HCT116 (cell line): ENCODE data around the gene TENM3. TPM values are rescaled to one million over a fixed set of nuclear protein-coding genes. Genes with fewer than 3 reads are reported as not detected.

Experiments used
- ATAC-seq: fragments of 200-7000 bp; cut with Tn5 transposase; 2 replicates; pipeline ENCODE4 v1.9.1; 2020; ENCODE audit warnings: mild to moderate bottlenecking, moderate library complexity
- BruUV-seq: library from RNA; stranded (reverse); fragments of 400-500 nt; replicated peaks from 2 replicates; lab custom pipeline; 2021; lab: Mats Ljungman, UMichigan
- CTCF ChIA-PET: fragments of 300-600 bp; sonication (Branson Sonifier 250); formaldehyde crosslinking; loops from one replicate; lab custom pipeline; 2021; ENCODE audit warnings: antibody characterized with exemption; lab: Charles Lee
- POLR2A ChIA-PET: fragments of 300-600, 350-600 bp; sonication (Branson Sonifier 250); formaldehyde crosslinking; loops from one replicate; lab custom pipeline; 2021; ENCODE audit warnings: antibody characterized with exemption; lab: Charles Lee
- RAD21 ChIA-PET, 2 experiments: fragments of 300-600 bp; sonication (Branson Sonifier 250); formaldehyde crosslinking; loops; one replicate each; lab custom pipeline; 2023; ENCODE audit warnings: low total read pairs in 2 of 2; ENCODE audit not compliant: uncharacterized antibody in 2 of 2, unreplicated experiment in 2 of 2, low non-redundant PET in 1 of 2; lab: Charles Lee
- DNase-seq: peaks from one replicate; pipeline ENCODE4 v3.0.0-alpha.2; 2010; ENCODE audit warnings: low read depth, low spot score
- H2AFZ ChIP-seq: fragments of 200-600 bp; shearing (Covaris generic), sonication (generic); 2 replicates; pipeline ENCODE4 v1.6.1; 2017; ENCODE audit warnings: low read depth, mixed run types, mixed read lengths, antibody characterized with exemption, low read length; ENCODE audit not compliant: poor library complexity, severe bottlenecking
- H3K27ac ChIP-seq: 2 replicates; pipeline ENCODE4 v1.5.1; 2012; ENCODE audit warnings: low read depth, low read length
- H3K27me3 ChIP-seq: fragments of 200-600 bp; sonication (generic); 2 replicates; pipeline ENCODE4 v1.6.1; 2016; ENCODE audit warnings: mixed run types, low read length, mixed read lengths; ENCODE audit not compliant: insufficient read depth
- H3K36me3 ChIP-seq, 2 experiments: fragments of 200-500 bp in 1 of 2; fragments of 200-600 bp in 1 of 2; sonication (Bioruptor generic) in 1 of 2; sonication (generic) in 1 of 2; 2 replicates each; pipeline versions ENCODE4 v1.5.1 to v1.6.1; 2014 to 2016; ENCODE audit warnings: low read length in 2 of 2, inconsistent platforms in 1 of 2, mixed read lengths in 1 of 2, mixed run types in 1 of 2; ENCODE audit not compliant: insufficient read depth in 2 of 2, control insufficient read depth in 1 of 2
- H3K4me1 ChIP-seq, 2 experiments: fragments of 200-600 bp in 1 of 2; sonication (generic) in 1 of 2; 2 replicates each; pipeline versions ENCODE4 v1.5.1 to v1.6.1; 2012 to 2017; ENCODE audit warnings: low read length in 2 of 2, inconsistent platforms in 1 of 2, mild to moderate bottlenecking in 1 of 2, mixed read lengths in 1 of 2, mixed run types in 1 of 2, moderate library complexity in 1 of 2; ENCODE audit not compliant: insufficient read depth in 2 of 2, control insufficient read depth in 1 of 2
- H3K4me2 ChIP-seq: fragments of 200-600 bp; sonication (generic); 2 replicates; pipeline ENCODE4 v1.6.1; 2017; ENCODE audit warnings: mixed run types, low read length, mixed read lengths
- H3K4me3 ChIP-seq, 2 experiments: fragments of 200-600 bp in 1 of 2; sonication (generic) in 1 of 2; replicated peaks in 1 of 2; 2 replicates each; pipeline ENCODE4 v1.5.1; 2011 to 2016; ENCODE audit warnings: low read length in 2 of 2, control low read depth in 1 of 2, low read depth in 1 of 2, mild to moderate bottlenecking in 1 of 2, mixed read lengths in 1 of 2, mixed run types in 1 of 2
- H3K79me2 ChIP-seq: fragments of 200-600 bp; sonication (generic); 2 replicates; pipeline ENCODE4 v1.6.1; 2017; ENCODE audit warnings: mild to moderate bottlenecking, mixed run types, low read length, moderate library complexity, mixed read lengths; ENCODE audit not compliant: insufficient read depth
- H3K9ac ChIP-seq: fragments of 200-600 bp; sonication (generic); 2 replicates; pipeline ENCODE4 v1.6.1; 2016; ENCODE audit warnings: low read length, mixed read lengths
- H3K9me2 ChIP-seq: fragments of 200-600 bp; sonication (generic), shearing (Covaris generic); 2 replicates; pipeline ENCODE4 v1.6.1; 2017; ENCODE audit warnings: mixed run types, mild to moderate bottlenecking, moderate library complexity; ENCODE audit not compliant: insufficient read depth
- H3K9me3 ChIP-seq, 2 experiments: fragments of 200-500 bp in 1 of 2; fragments of 200-600 bp in 1 of 2; sonication (Bioruptor generic) in 1 of 2; sonication (generic) in 1 of 2; 2 replicates each; pipeline ENCODE4 v1.6.1; 2014 to 2017; ENCODE audit warnings: low read length in 2 of 2, mixed read lengths in 2 of 2, inconsistent platforms in 1 of 2, low read depth in 1 of 2, mild to moderate bottlenecking in 1 of 2, mixed run types in 1 of 2, moderate library complexity in 1 of 2; ENCODE audit not compliant: control insufficient read depth in 1 of 2, insufficient read depth in 1 of 2
- H4K20me1 ChIP-seq: fragments of 200-600 bp; sonication (generic), shearing (Covaris generic); 2 replicates; pipeline ENCODE4 v1.6.1; 2017; ENCODE audit warnings: mixed run types, mild to moderate bottlenecking, moderate library complexity; ENCODE audit not compliant: insufficient read depth
- CBX3 ChIP-seq: IDR thresholded peaks from 2 replicates; pipeline ENCODE4 v1.6.1; 2012; ENCODE audit warnings: low read depth
- ELF1 ChIP-seq: IDR thresholded peaks from 2 replicates; pipeline ENCODE4 v1.6.1; 2012; ENCODE audit warnings: low read depth, borderline replicate concordance
- FOSL1 ChIP-seq: IDR thresholded peaks from 2 replicates; pipeline ENCODE4 v1.6.1; 2012; ENCODE audit warnings: low read depth
- JUND ChIP-seq: IDR thresholded peaks from 2 replicates; pipeline ENCODE4 v1.6.1; 2012
- POLR2AphosphoS5 ChIP-seq: IDR thresholded peaks from 2 replicates; pipeline ENCODE4 v1.6.1; 2011; ENCODE audit warnings: mild to moderate bottlenecking, low read depth, low read length, moderate library complexity
- RAD21 ChIP-seq: IDR thresholded peaks from 2 replicates; pipeline ENCODE4 v1.6.1; 2012; ENCODE audit warnings: low read depth, mild to moderate bottlenecking
- SP1 ChIP-seq: IDR thresholded peaks from 2 replicates; pipeline ENCODE4 v1.6.1; 2012; ENCODE audit warnings: low read depth
- SRF ChIP-seq: IDR thresholded peaks from 2 replicates; pipeline ENCODE4 v1.6.1; 2012; ENCODE audit warnings: low read depth
- ZFX ChIP-seq: fragments of 450-650 bp; IDR thresholded peaks from 2 replicates; pipeline ENCODE4 v1.6.1; 2017
- intact Hi-C: fragments of 100-400 bp; cut with micrococcal nuclease; formaldehyde crosslinking; loops from 2 replicates; pipeline ENCODE4 v1.10.0; 2022
- total RNA-seq: library from RNA; stranded (reverse); gene quantifications from one replicate; pipeline ENCODE4 v1.2.1, GENCODE V29; 2021; ENCODE audit not compliant: unreplicated experiment
- TF ChIP-seq, protein P1 (sequence below): IDR thresholded peaks from 2 replicates; pipeline ENCODE4 v1.6.1; 2012; ENCODE audit warnings: low read depth
- TF ChIP-seq, protein P2 (sequence below): IDR thresholded peaks from 2 replicates; pipeline ENCODE4 v1.6.1; 2011; ENCODE audit warnings: mild to moderate bottlenecking, low read length, moderate library complexity; ENCODE audit not compliant: insufficient replicate concordance; ENCODE audit errors: extremely low read depth
- TF ChIP-seq, protein P3 (sequence below): IDR thresholded peaks from 2 replicates; pipeline ENCODE4 v1.6.1; 2012
- TF ChIP-seq, protein P4 (sequence below), 3 experiments: fragments of 200-600 bp in 1 of 3; sonication (generic) in 1 of 3; IDR thresholded peaks in 2 of 3; conservative IDR thresholded peaks in 1 of 3; 2 replicates each; pipeline ENCODE4 v1.5.1; 2012 to 2017; ENCODE audit warnings: low read depth in 2 of 3, low read length in 2 of 3, antibody characterized with exemption in 1 of 3, borderline replicate concordance in 1 of 3, control low read depth in 1 of 3, mild to moderate bottlenecking in 1 of 3, mixed read lengths in 1 of 3, mixed run types in 1 of 3, moderate library complexity in 1 of 3; ENCODE audit not compliant: insufficient read depth in 1 of 3
- TF ChIP-seq, protein P5 (sequence below): IDR thresholded peaks from 2 replicates; pipeline ENCODE4 v1.6.1; 2012

TENM3 gene
- total RNA-seq, 1 experiment from 2014 or later = 0.54 TPM

DNA sequence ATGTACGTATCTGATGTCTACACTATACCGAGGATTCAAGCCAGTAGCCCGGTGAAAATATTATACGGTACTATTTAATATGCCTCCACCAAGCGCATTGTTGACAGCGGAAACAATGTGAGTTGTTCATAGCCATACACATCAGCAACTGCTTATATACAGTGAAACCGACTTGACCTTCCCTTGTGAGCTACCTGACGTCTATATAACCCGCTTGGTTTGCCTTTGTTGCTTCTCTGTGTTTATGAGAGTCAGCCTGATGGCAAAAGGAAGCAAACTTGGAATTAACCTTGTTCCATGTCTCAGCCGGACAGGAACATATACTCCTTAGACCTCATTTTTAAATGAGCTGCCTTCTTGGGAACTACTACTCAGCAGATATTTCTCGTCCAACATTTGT, 462.2 kb downstream of the TENM3 start:
- ATAC-seq = no peak

DNA sequence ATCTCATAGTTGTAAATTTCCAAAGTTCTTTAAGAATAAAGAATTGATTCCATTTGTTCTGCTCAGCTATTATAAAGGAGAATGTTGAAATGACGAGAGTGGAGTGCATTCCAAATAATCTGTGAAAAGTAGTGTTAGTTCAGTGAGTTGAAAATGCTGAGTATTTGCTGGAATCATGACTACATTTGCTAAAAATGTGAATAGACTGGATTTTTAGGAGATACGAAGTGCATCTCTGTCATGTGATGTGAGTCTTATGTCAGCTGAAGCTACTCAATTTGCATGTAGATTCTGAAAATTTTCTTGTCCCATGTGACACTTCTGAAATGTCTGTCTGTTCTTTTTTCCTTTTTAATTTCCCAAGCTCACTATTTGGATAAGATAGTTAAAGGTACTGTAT, 468.0 kb downstream of the TENM3 start:
- Histone ChIP-seq H3K4me1 (no peaks in the 10 kb centered on the region), H3K9ac (no peak overlapping the region), H3K79me2 (no peaks in the 10 kb centered on the region), H3K4me3 (no peak overlapping the region), H4K20me1 (no peaks in the 10 kb centered on the region), H3K27ac (no peak overlapping the region), H3K9me3 (no peaks in the 10 kb centered on the region), H3K36me3 (no peaks in the 10 kb centered on the region), H3K9me2 (no peaks in the 10 kb centered on the region), H3K27me3 (peaks cover 24% of the 10 kb centered on the region), H3K4me2 (no peak overlapping the region), H2AFZ (no peak overlapping the region)
- ChIA-PET POLR2A (no interaction called here), CTCF (no interaction called here), RAD21 (no interaction called here)
- DNase-seq (no peak), ATAC-seq (no peak)
- BruUV-seq = no TSS peak
- intact Hi-C loops = no loop called here
- TF ChIP-seq FOSL1 (no peak), RAD21 (no peak), SRF (no peak), JUND (no peak), CBX3 (no peak), SP1 (no peak), ZFX (no peak), POLR2AphosphoS5 (no peak)
- TF ChIP-seq, protein P1, sequence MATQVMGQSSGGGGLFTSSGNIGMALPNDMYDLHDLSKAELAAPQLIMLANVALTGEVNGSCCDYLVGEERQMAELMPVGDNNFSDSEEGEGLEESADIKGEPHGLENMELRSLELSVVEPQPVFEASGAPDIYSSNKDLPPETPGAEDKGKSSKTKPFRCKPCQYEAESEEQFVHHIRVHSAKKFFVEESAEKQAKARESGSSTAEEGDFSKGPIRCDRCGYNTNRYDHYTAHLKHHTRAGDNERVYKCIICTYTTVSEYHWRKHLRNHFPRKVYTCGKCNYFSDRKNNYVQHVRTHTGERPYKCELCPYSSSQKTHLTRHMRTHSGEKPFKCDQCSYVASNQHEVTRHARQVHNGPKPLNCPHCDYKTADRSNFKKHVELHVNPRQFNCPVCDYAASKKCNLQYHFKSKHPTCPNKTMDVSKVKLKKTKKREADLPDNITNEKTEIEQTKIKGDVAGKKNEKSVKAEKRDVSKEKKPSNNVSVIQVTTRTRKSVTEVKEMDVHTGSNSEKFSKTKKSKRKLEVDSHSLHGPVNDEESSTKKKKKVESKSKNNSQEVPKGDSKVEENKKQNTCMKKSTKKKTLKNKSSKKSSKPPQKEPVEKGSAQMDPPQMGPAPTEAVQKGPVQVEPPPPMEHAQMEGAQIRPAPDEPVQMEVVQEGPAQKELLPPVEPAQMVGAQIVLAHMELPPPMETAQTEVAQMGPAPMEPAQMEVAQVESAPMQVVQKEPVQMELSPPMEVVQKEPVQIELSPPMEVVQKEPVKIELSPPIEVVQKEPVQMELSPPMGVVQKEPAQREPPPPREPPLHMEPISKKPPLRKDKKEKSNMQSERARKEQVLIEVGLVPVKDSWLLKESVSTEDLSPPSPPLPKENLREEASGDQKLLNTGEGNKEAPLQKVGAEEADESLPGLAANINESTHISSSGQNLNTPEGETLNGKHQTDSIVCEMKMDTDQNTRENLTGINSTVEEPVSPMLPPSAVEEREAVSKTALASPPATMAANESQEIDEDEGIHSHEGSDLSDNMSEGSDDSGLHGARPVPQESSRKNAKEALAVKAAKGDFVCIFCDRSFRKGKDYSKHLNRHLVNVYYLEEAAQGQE = no peak
- TF ChIP-seq, protein P2, sequence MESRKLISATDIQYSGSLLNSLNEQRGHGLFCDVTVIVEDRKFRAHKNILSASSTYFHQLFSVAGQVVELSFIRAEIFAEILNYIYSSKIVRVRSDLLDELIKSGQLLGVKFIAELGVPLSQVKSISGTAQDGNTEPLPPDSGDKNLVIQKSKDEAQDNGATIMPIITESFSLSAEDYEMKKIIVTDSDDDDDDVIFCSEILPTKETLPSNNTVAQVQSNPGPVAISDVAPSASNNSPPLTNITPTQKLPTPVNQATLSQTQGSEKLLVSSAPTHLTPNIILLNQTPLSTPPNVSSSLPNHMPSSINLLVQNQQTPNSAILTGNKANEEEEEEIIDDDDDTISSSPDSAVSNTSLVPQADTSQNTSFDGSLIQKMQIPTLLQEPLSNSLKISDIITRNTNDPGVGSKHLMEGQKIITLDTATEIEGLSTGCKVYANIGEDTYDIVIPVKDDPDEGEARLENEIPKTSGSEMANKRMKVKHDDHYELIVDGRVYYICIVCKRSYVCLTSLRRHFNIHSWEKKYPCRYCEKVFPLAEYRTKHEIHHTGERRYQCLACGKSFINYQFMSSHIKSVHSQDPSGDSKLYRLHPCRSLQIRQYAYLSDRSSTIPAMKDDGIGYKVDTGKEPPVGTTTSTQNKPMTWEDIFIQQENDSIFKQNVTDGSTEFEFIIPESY = no peak
- TF ChIP-seq, protein P3, sequence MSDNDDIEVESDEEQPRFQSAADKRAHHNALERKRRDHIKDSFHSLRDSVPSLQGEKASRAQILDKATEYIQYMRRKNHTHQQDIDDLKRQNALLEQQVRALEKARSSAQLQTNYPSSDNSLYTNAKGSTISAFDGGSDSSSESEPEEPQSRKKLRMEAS = no peak
- TF ChIP-seq, protein P4, sequence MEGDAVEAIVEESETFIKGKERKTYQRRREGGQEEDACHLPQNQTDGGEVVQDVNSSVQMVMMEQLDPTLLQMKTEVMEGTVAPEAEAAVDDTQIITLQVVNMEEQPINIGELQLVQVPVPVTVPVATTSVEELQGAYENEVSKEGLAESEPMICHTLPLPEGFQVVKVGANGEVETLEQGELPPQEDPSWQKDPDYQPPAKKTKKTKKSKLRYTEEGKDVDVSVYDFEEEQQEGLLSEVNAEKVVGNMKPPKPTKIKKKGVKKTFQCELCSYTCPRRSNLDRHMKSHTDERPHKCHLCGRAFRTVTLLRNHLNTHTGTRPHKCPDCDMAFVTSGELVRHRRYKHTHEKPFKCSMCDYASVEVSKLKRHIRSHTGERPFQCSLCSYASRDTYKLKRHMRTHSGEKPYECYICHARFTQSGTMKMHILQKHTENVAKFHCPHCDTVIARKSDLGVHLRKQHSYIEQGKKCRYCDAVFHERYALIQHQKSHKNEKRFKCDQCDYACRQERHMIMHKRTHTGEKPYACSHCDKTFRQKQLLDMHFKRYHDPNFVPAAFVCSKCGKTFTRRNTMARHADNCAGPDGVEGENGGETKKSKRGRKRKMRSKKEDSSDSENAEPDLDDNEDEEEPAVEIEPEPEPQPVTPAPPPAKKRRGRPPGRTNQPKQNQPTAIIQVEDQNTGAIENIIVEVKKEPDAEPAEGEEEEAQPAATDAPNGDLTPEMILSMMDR (IDR thresholded peaks at IDR 0.05 in 2 of 3, conservative IDR thresholded peaks at IDR 0.05 in 1 of 3; ENCODE audit: borderline replicate concordance in 1 of 3, insufficient read depth in 1 of 3, low read depth in 2 of 3, low read length in 2 of 3) = no peak
- TF ChIP-seq, protein P5, sequence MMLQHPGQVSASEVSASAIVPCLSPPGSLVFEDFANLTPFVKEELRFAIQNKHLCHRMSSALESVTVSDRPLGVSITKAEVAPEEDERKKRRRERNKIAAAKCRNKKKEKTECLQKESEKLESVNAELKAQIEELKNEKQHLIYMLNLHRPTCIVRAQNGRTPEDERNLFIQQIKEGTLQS = no peak

More for the DNA sequence above, 462.2 kb downstream of the TENM3 start:
- no peak overlapping the region for H3K4me2 ChIP-seq
- no peak overlapping the region for H3K4me3 ChIP-seq
- H3K9me3 ChIP-seq = no peaks in the 10 kb centered on the region
- H2AFZ ChIP-seq = no peak overlapping the region
- no peaks in the 10 kb centered on the region for H3K36me3 ChIP-seq
- ChIA-PET RAD21 (no interaction called here), CTCF (no interaction called here), POLR2A (no interaction called here)
- no peak for DNase-seq
- no peaks in the 10 kb centered on the region for H3K9me2 ChIP-seq
- H3K27me3 ChIP-seq = peaks cover 22% of the 10 kb centered on the region
- H3K27ac ChIP-seq = no peak overlapping the region
- TF ChIP-seq ELF1 = no peak
- TF ChIP-seq SRF = no peak
- BruUV-seq = no TSS peak
- H3K4me1 ChIP-seq = no peaks in the 10 kb centered on the region
- intact Hi-C loops = no loop called here
- H4K20me1 ChIP-seq = no peaks in the 10 kb centered on the region
- H3K9ac ChIP-seq = no peak overlapping the region
- no peaks in the 10 kb centered on the region for H3K79me2 ChIP-seq
